AG09309 (cell line): ENCODE results near the gene AGPAT2.

Experiments
- DNase-seq: peaks from one replicate; pipeline ENCODE4 v3.0.0-alpha.2; 2010; ENCODE audit warnings: low read depth
- H3K4me3 ChIP-seq: 2 replicates; pipeline ENCODE4 v1.5.1; 2011; ENCODE audit warnings: mild to moderate bottlenecking, low read depth, low read length, moderate library complexity; ENCODE audit not compliant: control insufficient read depth
- TF ChIP-seq, protein P1 (sequence below): IDR thresholded peaks from 2 replicates; pipeline ENCODE4 v1.5.1; 2011; ENCODE audit warnings: mild to moderate bottlenecking, low read depth, low read length, inconsistent platforms; ENCODE audit not compliant: insufficient read depth, control insufficient read depth; ENCODE audit errors: missing control alignments

AGPAT2 gene

GRCh38 chr9:136683173-136683745, 4.0 kb downstream of the AGPAT2 start:
- no peak for DNase-seq
- TF ChIP-seq, protein P1, sequence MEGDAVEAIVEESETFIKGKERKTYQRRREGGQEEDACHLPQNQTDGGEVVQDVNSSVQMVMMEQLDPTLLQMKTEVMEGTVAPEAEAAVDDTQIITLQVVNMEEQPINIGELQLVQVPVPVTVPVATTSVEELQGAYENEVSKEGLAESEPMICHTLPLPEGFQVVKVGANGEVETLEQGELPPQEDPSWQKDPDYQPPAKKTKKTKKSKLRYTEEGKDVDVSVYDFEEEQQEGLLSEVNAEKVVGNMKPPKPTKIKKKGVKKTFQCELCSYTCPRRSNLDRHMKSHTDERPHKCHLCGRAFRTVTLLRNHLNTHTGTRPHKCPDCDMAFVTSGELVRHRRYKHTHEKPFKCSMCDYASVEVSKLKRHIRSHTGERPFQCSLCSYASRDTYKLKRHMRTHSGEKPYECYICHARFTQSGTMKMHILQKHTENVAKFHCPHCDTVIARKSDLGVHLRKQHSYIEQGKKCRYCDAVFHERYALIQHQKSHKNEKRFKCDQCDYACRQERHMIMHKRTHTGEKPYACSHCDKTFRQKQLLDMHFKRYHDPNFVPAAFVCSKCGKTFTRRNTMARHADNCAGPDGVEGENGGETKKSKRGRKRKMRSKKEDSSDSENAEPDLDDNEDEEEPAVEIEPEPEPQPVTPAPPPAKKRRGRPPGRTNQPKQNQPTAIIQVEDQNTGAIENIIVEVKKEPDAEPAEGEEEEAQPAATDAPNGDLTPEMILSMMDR: no peak
- no peak overlapping the region for H3K4me3 ChIP-seq

- TF ChIP-seq, protein P1: no peak
- no peak for DNase-seq
- no peak overlapping the region for H3K4me3 ChIP-seq
These were observed 4.5 kb downstream of the AGPAT2 start for GRCh38 chr9:136682710-136683109.

DNA sequence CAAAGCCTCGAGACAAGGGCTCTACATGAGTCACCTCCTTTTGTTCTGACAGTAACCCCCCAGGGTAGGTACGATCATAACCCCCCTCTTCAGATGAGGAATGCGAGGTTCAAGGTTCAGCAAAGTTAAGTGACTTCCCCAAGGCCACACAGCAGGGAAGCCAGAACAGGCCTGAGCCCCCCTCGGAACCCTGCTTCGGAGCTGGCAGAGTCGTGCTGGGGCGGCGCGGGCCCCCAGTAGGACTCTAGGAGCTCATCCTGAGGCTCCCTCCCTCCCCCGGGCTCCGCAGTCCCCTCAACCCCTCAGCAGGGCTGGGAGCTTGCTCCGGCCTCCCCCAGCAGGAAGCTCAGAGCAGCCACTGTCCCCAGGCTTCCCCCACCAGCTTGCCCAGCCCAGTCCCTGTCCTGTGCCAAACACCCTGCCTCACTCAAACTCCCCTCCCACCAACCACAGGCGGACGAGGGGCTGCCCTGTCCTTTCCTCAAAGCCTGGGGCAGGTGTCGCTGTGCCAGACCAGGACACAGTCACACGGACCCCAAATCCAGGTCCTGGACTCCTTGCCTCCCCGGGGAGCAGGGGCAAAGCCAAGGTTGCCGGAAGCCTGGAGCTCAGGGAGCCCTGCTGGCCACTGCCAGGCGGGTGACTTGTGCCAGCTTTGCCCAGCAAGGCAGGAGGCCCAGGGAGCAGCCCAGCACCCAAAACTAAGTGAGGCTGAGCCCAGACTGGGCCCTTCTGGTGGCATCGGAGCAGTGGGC, 5.1 kb downstream of the AGPAT2 start:
- no peak for DNase-seq
- TF ChIP-seq, protein P1: no peak
- H3K4me3 ChIP-seq: no peak overlapping the region

GRCh38 chr9:136681029-136681428, 6.2 kb downstream of the AGPAT2 start:
- no peak for DNase-seq
- TF ChIP-seq, protein P1: no peak
- no peak overlapping the region for H3K4me3 ChIP-seq

DNA sequence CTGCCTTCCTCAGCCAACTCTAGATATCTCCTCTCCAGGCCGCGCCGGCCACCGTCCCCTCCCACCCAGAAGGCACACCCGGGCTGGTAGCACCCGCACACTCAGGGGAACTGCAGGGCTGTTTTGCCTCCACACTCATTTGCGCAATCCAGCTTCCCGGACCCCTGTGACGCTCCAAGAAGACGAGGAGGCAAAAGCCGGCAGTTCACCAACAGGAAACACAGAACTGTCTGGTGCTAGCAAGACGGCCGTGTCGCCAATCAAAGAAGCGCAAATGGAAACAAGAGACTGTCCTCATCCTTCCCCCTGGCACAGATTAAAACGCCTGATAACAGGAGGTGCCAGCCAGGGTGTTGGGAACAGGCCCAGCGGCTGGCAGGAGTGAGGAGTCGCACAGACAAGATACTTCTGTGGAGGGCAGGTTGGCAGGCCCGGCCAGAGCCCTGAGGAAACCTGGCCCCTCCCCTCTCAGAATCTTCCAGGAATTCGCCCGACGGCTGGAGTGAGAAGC, 7.8 kb downstream of the AGPAT2 start:
- H3K4me3 ChIP-seq: no peak overlapping the region
- DNase-seq: no peak
- TF ChIP-seq, protein P1: no peak

DNA sequence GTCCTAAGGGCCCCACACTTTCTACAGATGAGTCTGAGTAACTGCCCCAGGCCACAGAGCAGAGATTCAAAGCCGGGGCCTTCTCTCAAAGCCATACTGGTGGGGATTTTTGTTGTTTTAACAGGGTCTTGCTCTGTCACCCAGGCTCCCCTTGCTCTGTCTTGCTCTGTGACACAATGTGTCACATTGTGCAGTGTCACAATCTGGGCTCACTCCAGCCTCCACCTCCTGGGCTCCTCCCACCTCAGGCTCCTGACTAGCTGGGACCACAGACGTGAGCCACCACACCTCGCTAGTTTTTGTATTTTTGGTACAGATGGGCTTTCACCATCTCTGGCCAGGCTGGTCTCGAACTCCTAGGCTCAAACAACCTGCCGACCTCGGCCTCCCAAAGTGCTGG, 8.6 kb downstream of the AGPAT2 start:
- no peak overlapping the region for H3K4me3 ChIP-seq
- TF ChIP-seq, protein P1: no peak

More for the DNA sequence above, 8.6 kb downstream of the AGPAT2 start:
- DNase-seq: no peak
